Tibial artery (tissue), 4 donors: ENCODE measurements around the gene LYPD6.

Experiments
- DNase-seq, 2 donors: peaks; one replicate each; pipeline ENCODE4 v3.0.0-alpha.2; 2019
- H3K27ac ChIP-seq, 2 donors: fragments of 200-600 bp; sonication (generic) in 1 of 2; 1 replicate in 1 of 2; 2 replicates in 1 of 2; pipeline ENCODE4 v1.5.1; 2018 to 2019; ENCODE audit warnings: mild to moderate bottlenecking in 1 of 2
- H3K27me3 ChIP-seq, 2 donors: fragments of 200-600 bp; sonication (generic) in 1 of 2; one replicate each; pipeline versions ENCODE4 v1.5.1 to v1.6.0; 2016 to 2019
- H3K36me3 ChIP-seq, 3 donors: fragments of 200-600 bp; sonication (generic) in 2 of 3; one replicate each; pipeline ENCODE4 v1.5.1; 2016 to 2019; ENCODE audit warnings: mild to moderate bottlenecking in 2 of 3
- H3K4me1 ChIP-seq, 4 donors: fragments of 200-600 bp; sonication (generic) in 2 of 4; 1 replicate in 3 of 4; 2 replicates in 1 of 4; pipeline ENCODE4 v1.5.1; 2016 to 2019
- H3K4me3 ChIP-seq, 2 donors: fragments of 200-600 bp; sonication (generic) in 1 of 2; 1 replicate in 1 of 2; 2 replicates in 1 of 2; pipeline ENCODE4 v1.5.1; 2018 to 2019; ENCODE audit warnings: mild to moderate bottlenecking in 2 of 2
- H3K9me3 ChIP-seq, 3 donors: fragments of 200-600 bp; sonication (generic) in 1 of 3; one replicate each; pipeline ENCODE4 v1.5.1; 2016 to 2019
- CTCF ChIP-seq, 2 experiments: fragments of 200-600 bp in 1 of 2; fragments of 450-650 bp in 1 of 2; IDR thresholded peaks; one replicate each; pipeline ENCODE4 v1.5.1; 2017 to 2019; ENCODE audit warnings: antibody characterized with exemption in 2 of 2, mild to moderate bottlenecking in 1 of 2, moderate library complexity in 1 of 2
- intact Hi-C: fragments of 100-400 bp; cut with DNase I; formaldehyde crosslinking; loops from one replicate; pipeline ENCODE4 v1.15.0; 2023; ENCODE audit warnings: low total_unique reads

LYPD6 gene

DNA sequence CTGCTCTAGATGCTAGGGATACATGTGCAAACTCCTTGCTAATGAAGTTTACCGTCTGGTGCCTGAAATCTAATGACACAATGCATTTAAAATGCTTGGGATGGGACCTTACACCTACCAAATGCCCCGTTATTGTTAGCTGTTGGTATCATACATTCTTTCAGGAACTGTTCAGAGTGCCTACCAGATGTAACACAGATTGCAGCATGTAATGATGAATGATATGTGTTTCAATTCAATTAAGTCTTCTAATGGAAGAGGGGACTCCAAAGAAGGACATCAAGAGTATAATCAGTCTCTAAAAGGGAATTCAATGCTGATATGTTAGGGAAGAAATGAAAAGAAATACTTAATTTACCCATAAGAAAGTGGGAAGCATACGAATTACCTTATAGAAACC is 3.2 kb downstream of the LYPD6 start:
- DNase-seq: no peak
- Histone ChIP-seq H3K9me3 (no peaks in the 10 kb centered on the region), H3K4me3 (no peak overlapping the region), H3K36me3 (no peaks in the 10 kb centered on the region), H3K4me1 (peaks cover 0 to 22% (median 16%) of the 10 kb centered on the region in 4 donors), H3K27me3 (peaks cover 0 to 11% of the 10 kb centered on the region in 2 donors), H3K27ac (no peak overlapping the region)
- intact Hi-C loops: no loop called here
- no peak for TF ChIP-seq CTCF (IDR thresholded peaks at IDR 0.05)

GRCh38 chr2:149334156-149334555 is 3.8 kb downstream of the LYPD6 start:
- Histone ChIP-seq H3K9me3 (no peaks in the 10 kb centered on the region), H3K36me3 (no peaks in the 10 kb centered on the region), H3K27me3 (peaks cover 0 to 11% of the 10 kb centered on the region in 2 donors), H3K4me1 (peaks cover 0 to 19% (median 14%) of the 10 kb centered on the region in 4 donors), H3K4me3 (no peak overlapping the region), H3K27ac (no peak overlapping the region)
- no peak for DNase-seq
- intact Hi-C loops: no loop called here
- no peak for TF ChIP-seq CTCF (IDR thresholded peaks at IDR 0.05)

- Histone ChIP-seq H3K4me1 (no peaks in the 10 kb centered on the region), H3K4me3 (no peak overlapping the region), H3K36me3 (no peaks in the 10 kb centered on the region), H3K27ac (no peak overlapping the region), H3K9me3 (no peaks in the 10 kb centered on the region), H3K27me3 (no peaks in the 10 kb centered on the region)
- intact Hi-C loops: no loop called here
- TF ChIP-seq CTCF (IDR thresholded peaks at IDR 0.05): no peak
- DNase-seq: no peak
Observed at GRCh38 chr2:149339324-149339723, 8.9 kb downstream of the LYPD6 start.

GRCh38 chr2:149342509-149342908 is 12.1 kb downstream of the LYPD6 start:
- Histone ChIP-seq H3K4me3 (no peak overlapping the region), H3K4me1 (no peaks in the 10 kb centered on the region), H3K9me3 (no peaks in the 10 kb centered on the region), H3K27me3 (no peaks in the 10 kb centered on the region), H3K36me3 (no peaks in the 10 kb centered on the region), H3K27ac (no peak overlapping the region)
- intact Hi-C loops: no loop called here
- no peak for TF ChIP-seq CTCF (IDR thresholded peaks at IDR 0.05)
- DNase-seq: no peak

- DNase-seq: no peak
- H3K27ac ChIP-seq: no peak overlapping the region
- intact Hi-C loops: no loop called here
- peaks cover 0 to 6% (median 0%) of the 10 kb centered on the region in 3 donors for H3K9me3 ChIP-seq
- no peaks in the 10 kb centered on the region for H3K27me3 ChIP-seq
- no peak for TF ChIP-seq CTCF (IDR thresholded peaks at IDR 0.05)
- H3K4me3 ChIP-seq: no peak overlapping the region
- H3K36me3 ChIP-seq: no peaks in the 10 kb centered on the region
- H3K4me1 ChIP-seq: no peaks in the 10 kb centered on the region
Observed at GRCh38 chr2:149344105-149344504, 13.7 kb downstream of the LYPD6 start.

DNA sequence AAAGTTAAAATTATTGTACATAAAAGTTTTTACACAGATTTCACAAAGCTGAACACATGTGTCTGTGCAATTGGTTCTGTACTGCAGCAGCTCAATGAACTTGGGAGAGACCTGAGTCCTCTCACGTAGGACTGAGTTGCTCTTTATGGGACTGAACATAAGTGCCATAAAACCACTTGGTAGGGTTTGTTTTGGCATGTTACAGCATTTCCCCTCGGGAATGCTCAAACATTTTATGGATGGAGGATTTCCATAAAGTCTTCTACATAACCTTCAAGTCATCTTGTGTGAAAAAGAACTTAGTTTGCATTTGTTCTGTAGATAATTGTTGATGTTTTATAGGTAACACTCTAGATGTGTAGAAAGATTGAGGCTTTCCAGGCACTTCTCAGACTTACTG is 15.9 kb downstream of the LYPD6 start:
- Histone ChIP-seq H3K4me1 (no peaks in the 10 kb centered on the region), H3K4me3 (no peak overlapping the region), H3K36me3 (no peaks in the 10 kb centered on the region), H3K9me3 (peaks cover 0 to 6% (median 0%) of the 10 kb centered on the region in 3 donors), H3K27ac (no peak overlapping the region), H3K27me3 (no peaks in the 10 kb centered on the region)
- intact Hi-C loops: no loop called here
- no peak for TF ChIP-seq CTCF (IDR thresholded peaks at IDR 0.05)
- DNase-seq: no peak
